Measurements from ENCODE around the gene KRT38.

The KRT38 gene

GRCh38 chr17:41442739-41443138 is 2.0 kb upstream of the KRT38 start:
- H2AFZ ChIP-seq (ENCODE audit: insufficient read depth, low read length, poor library complexity), result no peak overlapping the region
- no peaks in the 10 kb centered on the region for H3K79me2 ChIP-seq (ENCODE audit: control insufficient read depth, insufficient read depth, low read length, poor library complexity)
- H3K23ac ChIP-seq (ENCODE audit: low read length), result no peak overlapping the region
- WGBS (ENCODE audit: extremely low coverage, insufficient coverage, insufficient read length), result no CpG with 5 or more reads among the region's 4 CpGs
- no peaks in the 10 kb centered on the region for H3K79me1 ChIP-seq (ENCODE audit: low read length)
- no peak overlapping the region for H2AK5ac ChIP-seq (ENCODE audit: low read length)
- no peaks in the 10 kb centered on the region for H3K4me1 ChIP-seq (ENCODE audit: control insufficient read depth in 1 of 2, insufficient read depth in 2 of 2, low read length in 2 of 2)
- H2BK120ac ChIP-seq (ENCODE audit: insufficient read depth, low read length, poor library complexity), result no peak overlapping the region
- H4K12ac ChIP-seq (ENCODE audit: low read depth, low read length), result no peak overlapping the region
- H3K36me3 ChIP-seq (ENCODE audit: control insufficient read depth in 1 of 2, insufficient read depth in 2 of 2, low read length in 2 of 2), result no peaks in the 10 kb centered on the region
- H3K14ac ChIP-seq (ENCODE audit: low read length), result no peak overlapping the region
- no peak overlapping the region for H3K4me3 ChIP-seq (ENCODE audit: low read depth, low read length)
- DNase-seq, result peak in 1 of 2 donors; percentile 17
- H3K18ac ChIP-seq (ENCODE audit: low read length), result no peak overlapping the region
- H2BK5ac ChIP-seq (ENCODE audit: low read depth, low read length, poor library complexity), result no peak overlapping the region
- no peak overlapping the region for H3K4me2 ChIP-seq (ENCODE audit: low read length)
- no peak overlapping the region for H3K9ac ChIP-seq (ENCODE audit: low read length)
- H3K27me3 ChIP-seq (ENCODE audit: insufficient read depth, low read length), result no peaks in the 10 kb centered on the region
- no peak overlapping the region for H3K27ac ChIP-seq (ENCODE audit: low read depth, low read length)
- no peak overlapping the region for H4K8ac ChIP-seq (ENCODE audit: low read depth, low read length)
- no peak overlapping the region for H2BK12ac ChIP-seq (ENCODE audit: low read length)
- H3K4ac ChIP-seq (ENCODE audit: low read depth, low read length), result no peak overlapping the region
- peaks cover 8% of the 10 kb centered on the region for H3K9me3 ChIP-seq (ENCODE audit: insufficient read depth, low read depth, low read length)
- H4K91ac ChIP-seq (ENCODE audit: low read depth, low read length), result no peak overlapping the region

GRCh38 chr17:41439375-41439774 is 1.4 kb downstream of the KRT38 start:
- no peak overlapping the region for H2AK5ac ChIP-seq (ENCODE audit: low read length)
- H3K4ac ChIP-seq (ENCODE audit: low read depth, low read length), result no peak overlapping the region
- peaks cover 8% of the 10 kb centered on the region for H3K9me3 ChIP-seq (ENCODE audit: insufficient read depth, low read depth, low read length)
- H3K79me1 ChIP-seq (ENCODE audit: low read length), result no peaks in the 10 kb centered on the region
- no peak overlapping the region for H3K9ac ChIP-seq (ENCODE audit: low read length)
- H3K36me3 ChIP-seq (ENCODE audit: control insufficient read depth in 1 of 2, insufficient read depth in 2 of 2, low read length in 2 of 2), result no peaks in the 10 kb centered on the region
- H2BK12ac ChIP-seq (ENCODE audit: low read length), result no peak overlapping the region
- no peak overlapping the region for H3K4me3 ChIP-seq (ENCODE audit: low read depth, low read length)
- H4K12ac ChIP-seq (ENCODE audit: low read depth, low read length), result no peak overlapping the region
- no peak overlapping the region for H3K14ac ChIP-seq (ENCODE audit: low read length)
- no peak overlapping the region for H3K18ac ChIP-seq (ENCODE audit: low read length)
- peak in 1 of 2 donors; percentile 82 for DNase-seq
- WGBS (ENCODE audit: extremely low coverage, insufficient coverage, insufficient read length), result no CpG with 5 or more reads among the region's 5 CpGs
- no peaks in the 10 kb centered on the region for H3K4me1 ChIP-seq (ENCODE audit: control insufficient read depth in 1 of 2, insufficient read depth in 2 of 2, low read length in 2 of 2)
- H4K8ac ChIP-seq (ENCODE audit: low read depth, low read length), result no peak overlapping the region
- H2BK5ac ChIP-seq (ENCODE audit: low read depth, low read length, poor library complexity), result no peak overlapping the region
- H2BK120ac ChIP-seq (ENCODE audit: insufficient read depth, low read length, poor library complexity), result no peak overlapping the region
- no peak overlapping the region for H3K4me2 ChIP-seq (ENCODE audit: low read length)
- H2AFZ ChIP-seq (ENCODE audit: insufficient read depth, low read length, poor library complexity), result no peak overlapping the region
- H3K23ac ChIP-seq (ENCODE audit: low read length), result no peak overlapping the region
- H3K79me2 ChIP-seq (ENCODE audit: control insufficient read depth, insufficient read depth, low read length, poor library complexity), result no peaks in the 10 kb centered on the region
- no peak overlapping the region for H4K91ac ChIP-seq (ENCODE audit: low read depth, low read length)
- H3K27ac ChIP-seq (ENCODE audit: low read depth, low read length), result no peak overlapping the region
- H3K27me3 ChIP-seq (ENCODE audit: insufficient read depth, low read length), result no peaks in the 10 kb centered on the region

- Histone ChIP-seq H4K91ac (ENCODE audit: low read depth, low read length) (no peak overlapping the region), H3K4me1 (ENCODE audit: control insufficient read depth in 1 of 2, insufficient read depth in 2 of 2, low read length in 2 of 2) (no peaks in the 10 kb centered on the region), H4K8ac (ENCODE audit: low read depth, low read length) (no peak overlapping the region), H3K23ac (ENCODE audit: low read length) (no peak overlapping the region), H2AFZ (ENCODE audit: insufficient read depth, low read length, poor library complexity) (no peak overlapping the region), H4K12ac (ENCODE audit: low read depth, low read length) (no peak overlapping the region), H3K79me1 (ENCODE audit: low read length) (no peaks in the 10 kb centered on the region), H3K18ac (ENCODE audit: low read length) (no peak overlapping the region), H3K4me2 (ENCODE audit: low read length) (no peak overlapping the region), H2BK12ac (ENCODE audit: low read length) (no peak overlapping the region), H3K79me2 (ENCODE audit: control insufficient read depth, insufficient read depth, low read length, poor library complexity) (no peaks in the 10 kb centered on the region), H3K27ac (ENCODE audit: low read depth, low read length) (no peak overlapping the region), H3K4me3 (ENCODE audit: low read depth, low read length) (no peak overlapping the region), H3K9me3 (ENCODE audit: insufficient read depth, low read depth, low read length) (peaks cover 6% of the 10 kb centered on the region), H2BK120ac (ENCODE audit: insufficient read depth, low read length, poor library complexity) (no peak overlapping the region), H3K4ac (ENCODE audit: low read depth, low read length) (no peak overlapping the region), H3K36me3 (ENCODE audit: control insufficient read depth in 1 of 2, insufficient read depth in 2 of 2, low read length in 2 of 2) (no peaks in the 10 kb centered on the region), H3K9ac (ENCODE audit: low read length) (no peak overlapping the region), H2BK5ac (ENCODE audit: low read depth, low read length, poor library complexity) (no peak overlapping the region), H3K27me3 (ENCODE audit: insufficient read depth, low read length) (no peaks in the 10 kb centered on the region), H3K14ac (ENCODE audit: low read length) (no peak overlapping the region), H2AK5ac (ENCODE audit: low read length) (no peak overlapping the region)
- no CpG with 5 or more reads among the region's 9 CpGs for WGBS (ENCODE audit: extremely low coverage, insufficient coverage, insufficient read length)
- no peak for DNase-seq
These were observed 3.0 kb downstream of the KRT38 start for GRCh38 chr17:41437769-41438168.

DNA sequence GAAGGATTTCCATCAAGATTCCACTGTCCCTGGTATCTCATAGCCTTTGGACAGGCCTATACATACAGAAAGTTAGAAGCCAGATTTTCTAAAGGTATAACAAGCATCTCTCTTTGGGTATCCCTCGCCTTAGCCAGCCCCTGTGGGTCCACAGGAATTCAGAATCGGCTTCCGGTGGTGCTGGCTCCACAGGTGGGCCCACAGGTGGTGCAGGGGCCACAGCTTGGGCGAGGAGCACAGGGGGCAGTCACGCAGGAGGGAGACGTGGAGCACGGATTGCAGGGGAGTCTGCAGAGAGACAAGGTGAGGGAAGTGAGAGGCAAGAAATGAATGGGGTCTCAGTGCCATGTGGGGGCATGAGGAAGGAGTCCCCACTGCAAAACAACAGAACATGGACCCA is 3.5 kb downstream of the KRT38 start:
- H3K27ac ChIP-seq (ENCODE audit: low read depth, low read length), result no peak overlapping the region
- H4K91ac ChIP-seq (ENCODE audit: low read depth, low read length), result no peak overlapping the region
- no peak overlapping the region for H4K12ac ChIP-seq (ENCODE audit: low read depth, low read length)
- H4K8ac ChIP-seq (ENCODE audit: low read depth, low read length), result no peak overlapping the region
- no peak overlapping the region for H3K4me3 ChIP-seq (ENCODE audit: low read depth, low read length)
- H3K14ac ChIP-seq (ENCODE audit: low read length), result no peak overlapping the region
- H3K27me3 ChIP-seq (ENCODE audit: insufficient read depth, low read length), result no peaks in the 10 kb centered on the region
- peaks cover 6% of the 10 kb centered on the region for H3K9me3 ChIP-seq (ENCODE audit: insufficient read depth, low read depth, low read length)
- no peak overlapping the region for H3K23ac ChIP-seq (ENCODE audit: low read length)
- H3K4me1 ChIP-seq (ENCODE audit: control insufficient read depth in 1 of 2, insufficient read depth in 2 of 2, low read length in 2 of 2), result no peaks in the 10 kb centered on the region
- H3K4ac ChIP-seq (ENCODE audit: low read depth, low read length), result no peak overlapping the region
- no peak overlapping the region for H3K18ac ChIP-seq (ENCODE audit: low read length)
- no peak overlapping the region for H2BK5ac ChIP-seq (ENCODE audit: low read depth, low read length, poor library complexity)
- no peaks in the 10 kb centered on the region for H3K79me2 ChIP-seq (ENCODE audit: control insufficient read depth, insufficient read depth, low read length, poor library complexity)
- no peak overlapping the region for H2AFZ ChIP-seq (ENCODE audit: insufficient read depth, low read length, poor library complexity)
- H3K9ac ChIP-seq (ENCODE audit: low read length), result no peak overlapping the region
- H2BK120ac ChIP-seq (ENCODE audit: insufficient read depth, low read length, poor library complexity), result no peak overlapping the region
- H3K4me2 ChIP-seq (ENCODE audit: low read length), result no peak overlapping the region
- WGBS (ENCODE audit: extremely low coverage, insufficient coverage, insufficient read length), result no CpG with 5 or more reads among the region's 7 CpGs
- no peak for DNase-seq
- H2AK5ac ChIP-seq (ENCODE audit: low read length), result no peak overlapping the region
- no peaks in the 10 kb centered on the region for H3K79me1 ChIP-seq (ENCODE audit: low read length)
- H2BK12ac ChIP-seq (ENCODE audit: low read length), result no peak overlapping the region
- H3K36me3 ChIP-seq (ENCODE audit: control insufficient read depth in 1 of 2, insufficient read depth in 2 of 2, low read length in 2 of 2), result no peaks in the 10 kb centered on the region

Measured in trophoblast cell (in vitro differentiated cells and primary cell).